MG63 (cell line): ENCODE measurements around the gene C1orf226. TPM values are rescaled to one million over a fixed set of nuclear protein-coding genes. Genes with fewer than 3 reads are reported as not detected.

Experiments
- DNase-seq: peaks from one replicate; pipeline ENCODE4 v3.0.0-alpha.2; 2020
- H3K27me3 ChIP-seq: fragments of 250-450 bp; sonication (Bioruptor Pico); 2 replicates; pipeline ENCODE4 v1.5.1; 2020; ENCODE audit warnings: mild to moderate bottlenecking, moderate library complexity
- H3K36me3 ChIP-seq: fragments of 250-450 bp; sonication (Bioruptor Pico); 2 replicates; pipeline ENCODE4 v1.5.1; 2020; ENCODE audit warnings: mild to moderate bottlenecking, moderate library complexity
- H3K4me3 ChIP-seq: fragments of 250-450 bp; sonication (Bioruptor Pico); 2 replicates; pipeline ENCODE4 v1.5.1; 2020; ENCODE audit warnings: mild to moderate bottlenecking, moderate library complexity
- H3K9me3 ChIP-seq: fragments of 250-450 bp; sonication (Bioruptor Pico); 2 replicates; pipeline ENCODE4 v1.5.1; 2020; ENCODE audit warnings: mild to moderate bottlenecking, moderate library complexity
- total RNA-seq: library from RNA; depleted of rRNA; stranded (reverse); fragments of >200 nt; shearing (Covaris generic); gene quantifications from 2 replicates; pipeline ENCODE4 v1.2.3, GENCODE V29; 2014; ENCODE audit warnings: low replicate concordance

The C1orf226 gene
- total RNA-seq, 1 experiment from 2014 or later = not detected

GRCh38 chr1:162360874-162361260, 20.7 kb upstream of the C1orf226 start:
- Histone ChIP-seq H3K9me3 (no peaks in the 10 kb centered on the region), H3K4me3 (no peak overlapping the region), H3K36me3 (no peaks in the 10 kb centered on the region), H3K27me3 (no peaks in the 10 kb centered on the region)
- no peak for DNase-seq

DNA sequence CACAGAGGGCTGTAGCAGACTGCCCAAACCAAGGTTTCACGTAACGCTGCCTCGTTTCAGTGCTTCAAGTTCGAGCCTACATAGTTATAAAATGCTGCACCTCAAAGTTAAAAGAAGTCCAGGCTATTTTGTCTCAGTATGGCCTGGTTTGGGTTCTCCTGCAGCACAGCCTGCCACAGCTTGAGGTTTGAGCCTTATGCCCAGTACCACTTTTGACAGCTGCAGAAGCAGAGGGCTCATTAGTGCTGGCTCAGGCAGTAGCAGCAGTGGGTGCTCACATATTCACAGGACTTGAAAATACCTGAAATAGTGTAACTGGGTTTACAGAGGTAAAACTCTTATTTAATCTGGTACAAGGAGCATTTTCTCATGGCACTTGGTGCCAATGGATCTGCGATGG, 20.2 kb upstream of the C1orf226 start:
- H3K36me3 ChIP-seq = no peaks in the 10 kb centered on the region

DNA sequence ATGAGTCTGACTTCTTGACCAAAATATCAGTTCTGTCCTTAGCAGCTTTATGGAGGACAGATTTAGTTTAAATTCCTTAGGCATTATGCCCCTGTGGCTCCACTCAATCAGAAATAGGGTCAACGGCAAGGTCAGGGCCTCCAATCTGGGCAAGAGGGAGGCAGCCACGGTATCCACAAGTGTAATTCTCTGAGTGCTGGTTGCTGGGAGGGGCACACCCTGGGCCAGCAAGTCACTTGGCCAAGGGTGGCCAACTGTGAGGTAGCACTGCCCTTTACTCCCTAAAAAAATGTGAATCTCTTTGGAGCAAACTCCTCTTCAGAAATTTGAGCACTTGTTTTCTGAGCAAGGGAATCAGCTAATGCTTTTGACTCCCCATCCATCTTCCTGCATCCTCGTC, 17.7 kb upstream of the C1orf226 start:
- Histone ChIP-seq H3K9me3 (no peaks in the 10 kb centered on the region), H3K4me3 (no peak overlapping the region), H3K27me3 (no peaks in the 10 kb centered on the region), H3K36me3 (no peaks in the 10 kb centered on the region)
- DNase-seq = no peak

More for the DNA sequence above, 20.2 kb upstream of the C1orf226 start:
- Histone ChIP-seq H3K9me3 (no peaks in the 10 kb centered on the region), H3K27me3 (no peaks in the 10 kb centered on the region), H3K4me3 (no peak overlapping the region)
- no peak for DNase-seq

GRCh38 chr1:162364498-162364897, 17.0 kb upstream of the C1orf226 start:
- Histone ChIP-seq H3K4me3 (no peak overlapping the region), H3K9me3 (no peaks in the 10 kb centered on the region), H3K36me3 (no peaks in the 10 kb centered on the region), H3K27me3 (no peaks in the 10 kb centered on the region)
- DNase-seq = no peak

DNA sequence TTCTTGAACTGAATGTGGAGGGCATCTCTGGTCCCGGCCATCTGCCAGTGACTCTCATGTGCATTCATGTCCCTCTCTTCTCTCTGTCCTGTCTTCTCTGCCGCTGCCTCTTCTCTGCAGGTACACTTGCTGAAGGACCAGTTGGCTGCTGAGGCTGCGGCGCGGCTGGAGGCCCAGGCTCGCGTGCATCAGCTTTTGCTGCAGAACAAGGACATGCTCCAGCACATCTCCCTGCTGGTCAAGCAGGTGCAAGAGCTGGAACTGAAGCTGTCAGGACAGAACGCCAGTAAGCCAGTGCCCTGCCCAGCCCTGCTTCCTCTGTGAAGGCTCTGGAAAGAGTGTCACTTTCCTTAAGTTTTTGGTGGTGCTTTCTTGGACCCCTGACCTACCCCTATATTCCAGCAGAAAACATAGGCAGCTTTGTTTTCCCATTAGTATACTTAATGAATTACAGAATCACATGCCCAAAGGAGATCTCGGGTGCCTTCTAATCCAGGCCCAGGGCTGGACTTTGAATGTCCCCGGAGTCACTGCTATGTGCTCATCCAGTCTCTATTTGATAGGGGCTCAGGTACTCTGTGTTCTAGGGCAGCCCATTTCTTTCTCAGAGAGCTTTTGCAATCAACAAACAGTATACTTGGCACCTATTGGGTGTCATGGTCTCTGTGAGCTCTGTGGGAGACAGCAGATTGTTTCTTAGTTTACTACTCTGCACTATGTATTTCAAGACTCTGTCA, 16.1 kb upstream of the C1orf226 start:
- no peak for DNase-seq
- no peak overlapping the region for H3K4me3 ChIP-seq
- no peaks in the 10 kb centered on the region for H3K9me3 ChIP-seq
- no peaks in the 10 kb centered on the region for H3K27me3 ChIP-seq
- no peaks in the 10 kb centered on the region for H3K36me3 ChIP-seq

DNA sequence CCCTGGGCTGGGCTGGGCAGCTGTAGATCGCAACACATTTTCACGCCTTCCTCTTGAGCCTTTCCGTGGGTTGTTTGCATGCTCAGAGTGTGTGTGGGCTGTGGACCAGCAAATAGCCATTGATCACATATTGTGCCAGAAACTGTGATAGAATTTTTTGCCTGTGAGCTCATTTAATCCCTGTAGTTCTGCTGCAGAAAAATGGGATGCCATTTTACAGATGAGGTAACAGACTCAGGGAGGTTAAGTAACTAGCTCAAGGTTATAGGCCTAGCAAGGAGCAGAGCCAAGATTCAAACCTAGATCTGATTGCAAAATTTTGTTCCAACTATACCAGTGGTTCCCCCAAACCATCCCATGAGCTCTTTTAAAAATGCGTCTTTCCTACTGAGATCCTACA, 15.4 kb upstream of the C1orf226 start:
- no peaks in the 10 kb centered on the region for H3K27me3 ChIP-seq
- no peak overlapping the region for H3K4me3 ChIP-seq
- no peaks in the 10 kb centered on the region for H3K9me3 ChIP-seq
- H3K36me3 ChIP-seq = no peaks in the 10 kb centered on the region
- no peak for DNase-seq

- Histone ChIP-seq H3K36me3 (no peaks in the 10 kb centered on the region), H3K9me3 (no peaks in the 10 kb centered on the region), H3K4me3 (no peak overlapping the region), H3K27me3 (no peaks in the 10 kb centered on the region)
- DNase-seq = no peak
Measured at GRCh38 chr1:162366671-162367070, 14.9 kb upstream of the C1orf226 start.

DNA sequence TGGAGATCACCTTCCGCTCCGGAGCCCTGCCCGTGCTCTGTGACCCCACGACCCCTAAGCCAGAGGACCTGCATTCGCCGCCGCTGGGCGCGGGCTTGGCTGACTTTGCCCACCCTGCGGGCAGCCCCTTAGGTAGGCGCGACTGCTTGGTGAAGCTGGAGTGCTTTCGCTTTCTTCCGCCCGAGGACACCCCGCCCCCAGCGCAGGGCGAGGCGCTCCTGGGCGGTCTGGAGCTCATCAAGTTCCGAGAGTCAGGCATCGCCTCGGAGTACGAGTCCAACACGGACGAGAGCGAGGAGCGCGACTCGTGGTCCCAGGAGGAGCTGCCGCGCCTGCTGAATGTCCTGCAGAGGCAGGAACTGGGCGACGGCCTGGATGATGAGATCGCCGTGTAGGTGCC, 14.5 kb upstream of the C1orf226 start:
- no peaks in the 10 kb centered on the region for H3K9me3 ChIP-seq
- H3K27me3 ChIP-seq = no peaks in the 10 kb centered on the region
- H3K36me3 ChIP-seq = no peaks in the 10 kb centered on the region
- no peak overlapping the region for H3K4me3 ChIP-seq
- DNase-seq = no peak

- Histone ChIP-seq H3K4me3 (no peak overlapping the region), H3K36me3 (no peaks in the 10 kb centered on the region)
Measured at GRCh38 chr1:162367772-162368171, 13.8 kb upstream of the C1orf226 start.

GRCh38 chr1:162368451-162368850, 13.1 kb upstream of the C1orf226 start:
- DNase-seq = no peak
- Histone ChIP-seq H3K36me3 (no peaks in the 10 kb centered on the region), H3K27me3 (no peaks in the 10 kb centered on the region), H3K4me3 (no peak overlapping the region), H3K9me3 (no peaks in the 10 kb centered on the region)

More at GRCh38 chr1:162367772-162368171, 13.8 kb upstream of the C1orf226 start:
- no peaks in the 10 kb centered on the region for H3K27me3 ChIP-seq
- DNase-seq = no peak
- no peaks in the 10 kb centered on the region for H3K9me3 ChIP-seq

- no peak for DNase-seq
- no peaks in the 10 kb centered on the region for H3K36me3 ChIP-seq
- H3K27me3 ChIP-seq = no peaks in the 10 kb centered on the region
- H3K9me3 ChIP-seq = no peaks in the 10 kb centered on the region
- no peak overlapping the region for H3K4me3 ChIP-seq
Measured at GRCh38 chr1:162369571-162369970, 12.0 kb upstream of the C1orf226 start.

DNA sequence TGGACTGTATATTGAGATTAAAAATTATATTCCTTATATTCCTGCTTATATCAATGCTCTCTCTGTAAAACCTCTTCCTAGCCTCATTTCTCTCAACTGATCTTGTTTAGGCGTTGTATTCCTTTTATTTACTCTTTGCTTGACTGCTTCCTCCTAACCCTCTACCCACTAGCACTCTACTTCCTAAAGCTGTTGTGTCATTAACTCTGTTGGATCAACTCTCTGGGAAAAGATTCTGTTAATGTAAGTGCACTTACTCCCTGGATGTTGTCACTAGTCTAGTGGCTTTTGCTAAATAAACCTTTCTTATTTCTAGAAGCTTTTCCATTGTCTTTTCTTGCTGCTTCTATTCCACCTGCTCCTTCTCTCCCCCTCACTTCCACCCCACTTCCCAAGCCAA, 11.4 kb upstream of the C1orf226 start:
- DNase-seq = no peak
- Histone ChIP-seq H3K27me3 (no peaks in the 10 kb centered on the region), H3K9me3 (no peaks in the 10 kb centered on the region), H3K36me3 (no peaks in the 10 kb centered on the region), H3K4me3 (no peak overlapping the region)

GRCh38 chr1:162370721-162371120, 10.8 kb upstream of the C1orf226 start:
- no peaks in the 10 kb centered on the region for H3K36me3 ChIP-seq
- no peaks in the 10 kb centered on the region for H3K9me3 ChIP-seq
- H3K4me3 ChIP-seq = no peak overlapping the region
- H3K27me3 ChIP-seq = no peaks in the 10 kb centered on the region
- DNase-seq = no peak

- no peaks in the 10 kb centered on the region for H3K36me3 ChIP-seq
- H3K4me3 ChIP-seq = no peak overlapping the region
- DNase-seq = no peak
- H3K27me3 ChIP-seq = no peaks in the 10 kb centered on the region
- H3K9me3 ChIP-seq = no peaks in the 10 kb centered on the region
Measured at GRCh38 chr1:162371611-162372010, 9.9 kb upstream of the C1orf226 start.

DNA sequence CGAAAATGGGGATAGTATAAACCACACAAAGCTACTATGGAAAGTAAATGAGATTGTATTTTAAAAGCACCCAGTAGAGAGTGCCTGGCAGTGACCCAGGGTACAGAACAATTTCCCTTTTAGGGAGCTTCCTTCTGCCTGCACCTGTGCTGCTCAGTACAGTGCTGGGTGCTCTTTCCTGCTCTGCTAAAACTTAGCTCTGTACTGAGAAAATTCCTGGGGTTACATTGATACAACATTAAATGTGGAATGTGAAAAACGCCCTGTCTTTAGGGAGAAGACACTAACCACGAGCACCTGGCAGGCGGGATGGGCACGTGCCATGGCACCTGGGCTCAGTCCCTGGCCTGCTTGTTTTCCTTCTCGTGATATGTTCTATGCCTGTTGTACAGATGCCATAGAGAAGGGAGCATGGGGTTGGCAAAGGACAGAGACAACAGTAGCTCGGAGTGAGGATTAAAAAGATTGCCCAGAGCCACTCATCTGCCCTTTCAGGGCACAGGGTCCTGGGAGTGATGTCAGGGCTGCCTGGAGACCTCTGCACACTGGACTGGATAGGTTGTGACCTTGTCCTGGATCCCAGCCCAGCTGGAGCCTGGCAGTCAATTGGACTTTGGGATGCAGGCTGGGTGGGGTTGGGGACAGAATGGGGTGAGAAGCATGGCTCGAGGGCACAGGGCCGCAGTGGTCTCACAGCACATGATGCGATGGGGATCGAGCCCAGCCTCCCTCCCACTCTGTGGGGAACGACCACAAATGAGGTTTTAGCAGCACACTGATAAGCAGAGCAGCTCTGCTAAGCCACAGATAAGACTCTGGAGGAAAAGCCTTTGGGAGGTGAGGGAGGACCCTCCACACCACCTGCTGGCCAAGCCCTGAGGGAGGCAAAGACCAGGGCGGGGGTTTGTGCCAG, 9.1 kb upstream of the C1orf226 start:
- no peaks in the 10 kb centered on the region for H3K27me3 ChIP-seq
- no peak overlapping the region for H3K4me3 ChIP-seq
- no peaks in the 10 kb centered on the region for H3K36me3 ChIP-seq
- DNase-seq = no peak
- H3K9me3 ChIP-seq = no peaks in the 10 kb centered on the region

DNA sequence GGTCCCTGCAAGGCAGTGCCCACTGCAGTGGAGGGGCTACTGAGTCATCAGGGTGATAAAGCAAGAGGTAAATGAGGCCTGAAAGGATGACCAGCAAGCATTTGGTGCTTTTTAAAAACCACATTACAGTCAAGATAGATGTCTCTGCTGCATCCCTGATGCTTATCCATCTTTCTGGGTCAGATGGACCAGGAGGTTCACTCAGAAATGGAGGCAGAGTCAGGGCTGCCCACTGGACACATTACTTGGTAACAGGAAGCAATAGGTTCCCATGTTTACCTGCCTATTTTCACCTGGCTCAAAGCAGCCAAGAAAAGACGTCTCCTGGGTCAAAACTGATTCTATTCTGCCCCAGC, 8.5 kb upstream of the C1orf226 start:
- Histone ChIP-seq H3K9me3 (no peaks in the 10 kb centered on the region), H3K36me3 (no peaks in the 10 kb centered on the region), H3K4me3 (no peak overlapping the region), H3K27me3 (no peaks in the 10 kb centered on the region)
- no peak for DNase-seq

DNA sequence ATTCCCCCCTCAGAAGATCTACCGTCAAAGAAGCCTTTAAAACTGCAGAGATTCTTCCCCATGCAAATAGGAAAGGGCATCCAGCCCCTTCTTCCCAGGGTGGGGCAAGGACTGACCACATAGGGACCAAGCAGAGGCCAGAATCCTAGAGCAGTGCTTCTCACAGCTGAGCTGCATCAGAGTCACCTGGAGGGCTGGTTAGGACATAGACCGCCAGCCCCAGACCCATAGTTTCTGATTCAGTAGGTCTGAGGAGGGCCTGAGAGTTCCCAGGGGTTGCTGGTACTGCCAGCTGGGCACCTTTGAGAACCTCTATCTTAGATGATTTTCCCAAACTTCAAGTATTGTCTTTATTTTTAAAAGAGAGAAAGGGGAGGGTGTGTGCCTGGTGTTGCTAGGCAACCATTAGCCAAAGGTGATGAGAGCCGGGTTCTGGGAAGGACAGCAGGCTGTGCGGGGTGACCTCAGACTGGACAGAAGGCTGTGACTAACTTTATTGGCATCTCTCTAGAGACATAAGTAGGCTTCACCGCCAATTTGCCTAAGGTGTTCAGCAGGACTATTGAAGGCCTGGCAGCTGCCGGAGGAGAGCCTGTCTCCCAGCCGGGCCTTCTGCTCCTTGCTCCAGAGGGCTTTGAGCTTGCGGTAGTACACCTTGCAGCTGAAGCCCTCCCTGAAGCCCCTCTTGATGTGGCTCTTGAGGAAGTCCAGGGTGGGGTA, 7.8 kb upstream of the C1orf226 start:
- Histone ChIP-seq H3K36me3 (no peaks in the 10 kb centered on the region), H3K4me3 (no peak overlapping the region), H3K27me3 (no peaks in the 10 kb centered on the region), H3K9me3 (no peaks in the 10 kb centered on the region)
- DNase-seq = peak; percentile 41
